Measurements from ENCODE around the gene HMBS. TPM values are rescaled to one million over a fixed set of nuclear protein-coding genes. Genes with fewer than 3 reads are reported as not detected.

Gene HMBS
- total RNA-seq, 1 donor from 2014 or later: 21.4 TPM

DNA sequence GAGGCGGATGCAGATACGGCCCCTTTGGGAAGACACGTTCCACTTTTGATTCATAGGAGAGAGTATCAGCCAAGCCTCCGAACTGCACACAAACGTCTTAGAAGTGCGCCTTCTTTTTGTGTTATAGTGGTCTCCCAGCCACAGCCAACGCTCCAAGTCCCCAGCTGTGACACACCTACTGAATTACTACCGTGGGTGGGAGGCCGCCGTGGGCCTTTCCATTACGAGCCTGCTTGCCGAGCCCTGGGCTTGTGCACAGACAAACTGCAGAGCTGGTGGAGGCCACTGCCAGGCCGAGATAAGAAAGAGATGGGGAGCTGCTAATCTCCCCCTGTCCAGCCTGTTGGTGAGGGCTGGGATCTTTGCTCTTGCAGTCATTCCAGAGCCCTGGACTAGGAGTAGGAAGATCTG, 761 bp downstream of the HMBS start:
- peaks cover 11% of the 10 kb centered on the region for H3K4me1 ChIP-seq (ENCODE audit: insufficient read depth, low read length)
- H3K27me3 Mint-ChIP-seq (ENCODE audit: low read depth, unreplicated experiment): no peaks in the 10 kb centered on the region
- H3K36me3 ChIP-seq (ENCODE audit: insufficient read depth, low read length): peaks cover 9% of the 10 kb centered on the region
- H3K4me1 Mint-ChIP-seq (ENCODE audit: low read depth, unreplicated experiment): peaks cover 5% of the 10 kb centered on the region
- H3K4me2 ChIP-seq (ENCODE audit: low read length): peak overlapping the region; percentile 96
- no peaks in the 10 kb centered on the region for H3K9me3 ChIP-seq (ENCODE audit: insufficient read depth, low read depth, low read length)
- peaks cover 20% of the 10 kb centered on the region for H3K79me2 ChIP-seq (ENCODE audit: insufficient read depth, low read length)
- peak overlapping the region; percentile 97 for H3K4me3 Mint-ChIP-seq (ENCODE audit: unreplicated experiment)
- DNase-seq (ENCODE audit: low read depth): peak; percentile 10
- H3K4me3 ChIP-seq (ENCODE audit: insufficient read depth, low read depth, low read length): peak overlapping the region; percentile 95
- no peak for FAIRE-seq
- H2AFZ ChIP-seq (ENCODE audit: low read depth, low read length): peak overlapping the region; percentile 78
- H3K9ac ChIP-seq (ENCODE audit: low read length): peak overlapping the region; percentile 91
- H3K27me3 ChIP-seq (ENCODE audit: insufficient read depth, low read length): no peaks in the 10 kb centered on the region
- no peaks in the 10 kb centered on the region for H3K9me3 Mint-ChIP-seq (ENCODE audit: unreplicated experiment)
- H3K27ac ChIP-seq (ENCODE audit: low read depth, low read length): peak overlapping the region; percentile 90
- H4K20me1 ChIP-seq (ENCODE audit: insufficient read depth, low read length): peaks cover 3% of the 10 kb centered on the region
- TF ChIP-seq EZH2 (IDR thresholded peaks at IDR 0.05; ENCODE audit: insufficient read depth, low read length): no peak
- TF ChIP-seq, protein P1, sequence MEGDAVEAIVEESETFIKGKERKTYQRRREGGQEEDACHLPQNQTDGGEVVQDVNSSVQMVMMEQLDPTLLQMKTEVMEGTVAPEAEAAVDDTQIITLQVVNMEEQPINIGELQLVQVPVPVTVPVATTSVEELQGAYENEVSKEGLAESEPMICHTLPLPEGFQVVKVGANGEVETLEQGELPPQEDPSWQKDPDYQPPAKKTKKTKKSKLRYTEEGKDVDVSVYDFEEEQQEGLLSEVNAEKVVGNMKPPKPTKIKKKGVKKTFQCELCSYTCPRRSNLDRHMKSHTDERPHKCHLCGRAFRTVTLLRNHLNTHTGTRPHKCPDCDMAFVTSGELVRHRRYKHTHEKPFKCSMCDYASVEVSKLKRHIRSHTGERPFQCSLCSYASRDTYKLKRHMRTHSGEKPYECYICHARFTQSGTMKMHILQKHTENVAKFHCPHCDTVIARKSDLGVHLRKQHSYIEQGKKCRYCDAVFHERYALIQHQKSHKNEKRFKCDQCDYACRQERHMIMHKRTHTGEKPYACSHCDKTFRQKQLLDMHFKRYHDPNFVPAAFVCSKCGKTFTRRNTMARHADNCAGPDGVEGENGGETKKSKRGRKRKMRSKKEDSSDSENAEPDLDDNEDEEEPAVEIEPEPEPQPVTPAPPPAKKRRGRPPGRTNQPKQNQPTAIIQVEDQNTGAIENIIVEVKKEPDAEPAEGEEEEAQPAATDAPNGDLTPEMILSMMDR (IDR thresholded peaks at IDR 0.05; ENCODE audit: insufficient read depth, low read depth, low read length): no peak
- peaks cover 12% of the 10 kb centered on the region for H3K36me3 Mint-ChIP-seq (ENCODE audit: low read depth, unreplicated experiment)
- H3K27ac Mint-ChIP-seq (ENCODE audit: unreplicated experiment): peak overlapping the region; percentile 89

DNA sequence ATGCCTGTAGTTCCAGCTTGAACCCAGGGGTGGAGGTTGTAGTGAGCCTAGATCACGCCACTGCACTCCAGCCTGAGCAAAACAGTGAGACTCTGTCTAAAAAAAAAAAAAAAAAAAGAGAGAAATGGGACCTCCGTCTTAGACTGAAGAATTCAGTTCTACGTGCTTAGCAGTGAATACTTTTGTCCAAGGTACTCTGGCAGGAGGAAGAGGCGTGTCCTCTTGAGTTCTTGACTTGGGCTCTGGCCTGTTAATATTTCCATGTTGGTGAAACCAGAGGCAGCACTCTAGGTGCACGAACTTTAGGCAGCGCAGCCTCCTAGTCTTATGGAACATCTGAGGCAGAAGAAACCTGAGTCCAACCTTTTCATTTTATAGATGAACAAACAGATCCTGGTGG, 2.4 kb downstream of the HMBS start:
- H3K27me3 Mint-ChIP-seq (ENCODE audit: low read depth, unreplicated experiment): no peaks in the 10 kb centered on the region

DNA sequence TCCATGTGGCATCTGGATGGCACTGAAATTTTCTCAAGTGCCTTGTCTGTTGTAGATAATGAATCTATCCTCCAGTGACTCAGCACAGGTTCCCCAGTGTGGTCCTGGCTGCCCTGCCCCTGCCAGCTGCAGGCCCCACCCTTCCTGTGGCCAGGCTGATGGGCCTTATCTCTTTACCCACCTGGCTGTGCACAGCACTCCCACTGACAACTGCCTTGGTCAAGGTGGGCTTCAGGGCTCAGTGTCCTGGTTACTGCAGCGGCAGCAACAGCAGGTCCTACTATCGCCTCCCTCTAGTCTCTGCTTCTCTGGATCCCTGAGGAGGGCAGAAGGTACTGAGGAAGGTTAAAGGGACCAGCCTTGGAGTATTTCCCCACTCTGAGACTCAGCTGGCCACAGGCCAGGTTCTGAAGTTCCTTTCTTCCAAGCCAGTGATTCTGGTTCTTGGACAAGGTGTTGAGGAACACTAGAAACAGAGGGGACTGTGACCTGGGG, 3.1 kb downstream of the HMBS start:
- Histone ChIP-seq H3K27ac (ENCODE audit: low read depth, low read length) (no peak overlapping the region), H3K4me2 (ENCODE audit: low read length) (no peak overlapping the region), H4K20me1 (ENCODE audit: insufficient read depth, low read length) (peaks cover 13% of the 10 kb centered on the region), H3K9me3 (ENCODE audit: insufficient read depth, low read depth, low read length) (no peaks in the 10 kb centered on the region), H3K36me3 (ENCODE audit: insufficient read depth, low read length) (peaks cover 4% of the 10 kb centered on the region), H3K4me3 (ENCODE audit: insufficient read depth, low read depth, low read length) (no peak overlapping the region), H3K9ac (ENCODE audit: low read length) (no peak overlapping the region), H3K4me1 (ENCODE audit: insufficient read depth, low read length) (peaks cover 20% of the 10 kb centered on the region), H2AFZ (ENCODE audit: low read depth, low read length) (no peak overlapping the region), H3K79me2 (ENCODE audit: insufficient read depth, low read length) (peaks cover 34% of the 10 kb centered on the region), H3K27me3 (ENCODE audit: insufficient read depth, low read length) (no peaks in the 10 kb centered on the region)
- FAIRE-seq (no peak), DNase-seq (ENCODE audit: low read depth) (no peak)
- Mint-ChIP-seq H3K36me3 (ENCODE audit: low read depth, unreplicated experiment) (peaks cover 3% of the 10 kb centered on the region), H3K4me1 (ENCODE audit: low read depth, unreplicated experiment) (peaks cover 10% of the 10 kb centered on the region), H3K9me3 (ENCODE audit: unreplicated experiment) (no peaks in the 10 kb centered on the region), H3K27me3 (ENCODE audit: low read depth, unreplicated experiment) (no peaks in the 10 kb centered on the region), H3K27ac (ENCODE audit: unreplicated experiment) (no peak overlapping the region), H3K4me3 (ENCODE audit: unreplicated experiment) (no peak overlapping the region)
- TF ChIP-seq EZH2 (IDR thresholded peaks at IDR 0.05; ENCODE audit: insufficient read depth, low read length): no peak
- TF ChIP-seq, protein P1 (IDR thresholded peaks at IDR 0.05; ENCODE audit: insufficient read depth, low read depth, low read length): no peak

More for the DNA sequence above, 2.4 kb downstream of the HMBS start:
- FAIRE-seq: no peak
- TF ChIP-seq, protein P1 (IDR thresholded peaks at IDR 0.05; ENCODE audit: insufficient read depth, low read depth, low read length): no peak
- TF ChIP-seq EZH2 (IDR thresholded peaks at IDR 0.05; ENCODE audit: insufficient read depth, low read length): no peak
- H3K4me3 ChIP-seq (ENCODE audit: insufficient read depth, low read depth, low read length): no peak overlapping the region
- no peaks in the 10 kb centered on the region for H3K27me3 ChIP-seq (ENCODE audit: insufficient read depth, low read length)
- no peak for DNase-seq (ENCODE audit: low read depth)
- Mint-ChIP-seq H3K4me1 (ENCODE audit: low read depth, unreplicated experiment) (peaks cover 5% of the 10 kb centered on the region), H3K27ac (ENCODE audit: unreplicated experiment) (no peak overlapping the region), H3K4me3 (ENCODE audit: unreplicated experiment) (peak overlapping the region; percentile 50), H3K36me3 (ENCODE audit: low read depth, unreplicated experiment) (peaks cover 4% of the 10 kb centered on the region), H3K9me3 (ENCODE audit: unreplicated experiment) (no peaks in the 10 kb centered on the region)
- no peak overlapping the region for H2AFZ ChIP-seq (ENCODE audit: low read depth, low read length)
- H3K9ac ChIP-seq (ENCODE audit: low read length): no peak overlapping the region
- H3K36me3 ChIP-seq (ENCODE audit: insufficient read depth, low read length): no peaks in the 10 kb centered on the region
- H3K9me3 ChIP-seq (ENCODE audit: insufficient read depth, low read depth, low read length): no peaks in the 10 kb centered on the region
- H3K79me2 ChIP-seq (ENCODE audit: insufficient read depth, low read length): peaks cover 27% of the 10 kb centered on the region
- H3K4me1 ChIP-seq (ENCODE audit: insufficient read depth, low read length): peaks cover 13% of the 10 kb centered on the region
- H3K4me2 ChIP-seq (ENCODE audit: low read length): no peak overlapping the region
- H3K27ac ChIP-seq (ENCODE audit: low read depth, low read length): no peak overlapping the region
- H4K20me1 ChIP-seq (ENCODE audit: insufficient read depth, low read length): peaks cover 6% of the 10 kb centered on the region
